AG10803 (cell line): ENCODE data around the gene ADAMTS6.
A peak's percentile ranks its signal among the peaks of the same experiment; 100 is the strongest.
"Not testable (repeated sequence)": the region's sequence is repeated elsewhere in the genome, so short reads cannot be mapped to it uniquely, and the experiment has no call there.

Experiments used
- DNase-seq: peaks from one replicate; pipeline ENCODE4 v3.0.0; 2010; ENCODE audit warnings: low read depth
- H3K4me3 ChIP-seq: 2 replicates; pipeline ENCODE4 v1.5.1; 2011; ENCODE audit warnings: mild to moderate bottlenecking, low read length, control low read depth
- CTCF ChIP-seq: conservative IDR thresholded peaks from 2 replicates; pipeline ENCODE4 v1.5.1; 2011; ENCODE audit warnings: mild to moderate bottlenecking, low read length, control low read depth, inconsistent platforms

Gene ADAMTS6

GRCh38 chr5:65192331-65192730, 289.4 kb downstream of the ADAMTS6 start:
- no peak overlapping the region for H3K4me3 ChIP-seq
- peak; percentile 35 for DNase-seq
- TF ChIP-seq CTCF: no peak

GRCh38 chr5:65191554-65192135, 290.1 kb downstream of the ADAMTS6 start:
- TF ChIP-seq CTCF: no peak
- H3K4me3 ChIP-seq: no peak overlapping the region
- DNase-seq: no peak

GRCh38 chr5:65190328-65191053, 291.2 kb downstream of the ADAMTS6 start:
- TF ChIP-seq CTCF: no peak
- no peak overlapping the region for H3K4me3 ChIP-seq
- peak; percentile 99 for DNase-seq

- no peak overlapping the region for H3K4me3 ChIP-seq
- TF ChIP-seq CTCF: no peak
- DNase-seq: peak; percentile 45
Measured at GRCh38 chr5:65186646-65187227, 295.0 kb downstream of the ADAMTS6 start.

GRCh38 chr5:65185468-65185867, 296.3 kb downstream of the ADAMTS6 start:
- DNase-seq: peak; percentile 36
- H3K4me3 ChIP-seq: no peak overlapping the region
- TF ChIP-seq CTCF: no peak

GRCh38 chr5:65184780-65185179, 296.9 kb downstream of the ADAMTS6 start:
- H3K4me3 ChIP-seq: no peak overlapping the region
- no peak for DNase-seq
- no peak for TF ChIP-seq CTCF

- not testable (repeated sequence) for H3K4me3 ChIP-seq, DNase-seq
Measured at GRCh38 chr5:65174231-65174630, 307.5 kb downstream of the ADAMTS6 start.
